NB4 (cell line): ENCODE measurements around the gene ZNF296.

Experiments
- TF ChIP-seq, protein P1 (sequence below): IDR thresholded peaks from one replicate; pipeline ENCODE4 v1.5.1; 2012; ENCODE audit warnings: low read depth, low read length
- TF ChIP-seq, protein P2 (sequence below): IDR thresholded peaks from 2 replicates; pipeline ENCODE4 v1.6.1; 2011; ENCODE audit warnings: low read depth, low read length

DNA sequence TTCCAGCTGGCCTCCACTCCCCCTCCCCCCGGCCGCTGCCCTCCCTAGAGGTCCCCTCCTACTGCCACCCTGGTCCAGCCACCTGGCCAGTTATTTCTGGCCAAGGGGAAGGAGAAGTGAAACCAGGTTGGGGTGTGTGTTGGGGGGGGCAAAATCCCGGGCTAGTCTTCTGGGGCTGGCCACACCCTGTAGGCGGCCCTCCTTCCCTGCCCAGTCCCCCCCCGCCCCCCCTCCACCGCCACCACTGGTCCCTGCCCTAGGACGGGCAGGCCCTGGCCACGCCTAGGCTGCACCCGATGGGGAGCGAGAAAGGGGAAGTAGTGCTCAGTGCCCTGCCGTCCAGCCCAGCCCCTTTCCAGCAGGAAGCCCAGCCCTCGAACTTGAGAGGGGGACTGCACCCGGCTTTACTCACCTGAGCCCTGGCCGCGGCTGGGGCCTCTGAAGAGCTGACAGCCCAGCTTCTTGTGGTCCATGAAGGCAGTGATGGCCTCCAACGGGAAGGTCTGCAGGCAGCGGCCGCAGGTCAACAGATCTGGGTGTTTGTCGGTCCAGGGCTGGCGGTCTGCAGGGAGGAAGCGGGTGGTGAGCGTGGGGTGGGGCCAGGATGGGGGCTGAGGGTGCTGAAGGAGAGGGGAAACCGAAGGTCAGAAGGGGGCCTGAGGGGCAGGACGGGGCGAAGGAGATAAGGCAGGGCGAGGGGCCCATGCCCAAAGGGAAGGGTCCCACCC lies 813 bp downstream of the ZNF296 start:
- TF ChIP-seq, protein P1, sequence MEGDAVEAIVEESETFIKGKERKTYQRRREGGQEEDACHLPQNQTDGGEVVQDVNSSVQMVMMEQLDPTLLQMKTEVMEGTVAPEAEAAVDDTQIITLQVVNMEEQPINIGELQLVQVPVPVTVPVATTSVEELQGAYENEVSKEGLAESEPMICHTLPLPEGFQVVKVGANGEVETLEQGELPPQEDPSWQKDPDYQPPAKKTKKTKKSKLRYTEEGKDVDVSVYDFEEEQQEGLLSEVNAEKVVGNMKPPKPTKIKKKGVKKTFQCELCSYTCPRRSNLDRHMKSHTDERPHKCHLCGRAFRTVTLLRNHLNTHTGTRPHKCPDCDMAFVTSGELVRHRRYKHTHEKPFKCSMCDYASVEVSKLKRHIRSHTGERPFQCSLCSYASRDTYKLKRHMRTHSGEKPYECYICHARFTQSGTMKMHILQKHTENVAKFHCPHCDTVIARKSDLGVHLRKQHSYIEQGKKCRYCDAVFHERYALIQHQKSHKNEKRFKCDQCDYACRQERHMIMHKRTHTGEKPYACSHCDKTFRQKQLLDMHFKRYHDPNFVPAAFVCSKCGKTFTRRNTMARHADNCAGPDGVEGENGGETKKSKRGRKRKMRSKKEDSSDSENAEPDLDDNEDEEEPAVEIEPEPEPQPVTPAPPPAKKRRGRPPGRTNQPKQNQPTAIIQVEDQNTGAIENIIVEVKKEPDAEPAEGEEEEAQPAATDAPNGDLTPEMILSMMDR, result no peak
- TF ChIP-seq, protein P2, sequence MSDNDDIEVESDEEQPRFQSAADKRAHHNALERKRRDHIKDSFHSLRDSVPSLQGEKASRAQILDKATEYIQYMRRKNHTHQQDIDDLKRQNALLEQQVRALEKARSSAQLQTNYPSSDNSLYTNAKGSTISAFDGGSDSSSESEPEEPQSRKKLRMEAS, result no peak
